Astrocyte of the spinal cord (primary cell): ENCODE measurements around the gene TTLL11.

Source experiments
- DNase-seq: peaks from one replicate; pipeline ENCODE4 v3.0.0; 2011; ENCODE audit warnings: low read depth, low spot score
- H3K4me3 ChIP-seq: 2 replicates; pipeline ENCODE4 v1.5.1; 2011; ENCODE audit warnings: low read depth, mild to moderate bottlenecking, low read length, moderate library complexity
- CTCF ChIP-seq: IDR thresholded peaks from 2 replicates; pipeline ENCODE4 v1.5.1; 2012; ENCODE audit warnings: low read depth, mild to moderate bottlenecking, low read length, inconsistent platforms
- in situ Hi-C: cut with HindIII; loops from 2 replicates; pipeline ENCODE4 v1.10.0; 2017; ENCODE audit warnings: low sequenced_read_pairs

The TTLL11 gene

GRCh38 chr9:121774715-121775613 lies 318.1 kb downstream of the TTLL11 start:
- no peak overlapping the region for H3K4me3 ChIP-seq
- DNase-seq: no peak
- TF ChIP-seq CTCF: no peak
- in situ Hi-C loops: no loop called here

GRCh38 chr9:121773954-121774714 lies 319.0 kb downstream of the TTLL11 start:
- no peak for DNase-seq
- TF ChIP-seq CTCF: no peak
- H3K4me3 ChIP-seq: no peak overlapping the region
- in situ Hi-C loops: no loop called here

GRCh38 chr9:121773286-121773953 lies 319.7 kb downstream of the TTLL11 start:
- DNase-seq: no peak
- TF ChIP-seq CTCF: no peak
- no peak overlapping the region for H3K4me3 ChIP-seq
- in situ Hi-C loops: no loop called here

GRCh38 chr9:121772600-121773285 lies 320.4 kb downstream of the TTLL11 start:
- TF ChIP-seq CTCF: no peak
- in situ Hi-C loops: no loop called here
- H3K4me3 ChIP-seq: no peak overlapping the region
- no peak for DNase-seq
